ENCODE results near the gene DCHS2.

Gene DCHS2

DNA sequence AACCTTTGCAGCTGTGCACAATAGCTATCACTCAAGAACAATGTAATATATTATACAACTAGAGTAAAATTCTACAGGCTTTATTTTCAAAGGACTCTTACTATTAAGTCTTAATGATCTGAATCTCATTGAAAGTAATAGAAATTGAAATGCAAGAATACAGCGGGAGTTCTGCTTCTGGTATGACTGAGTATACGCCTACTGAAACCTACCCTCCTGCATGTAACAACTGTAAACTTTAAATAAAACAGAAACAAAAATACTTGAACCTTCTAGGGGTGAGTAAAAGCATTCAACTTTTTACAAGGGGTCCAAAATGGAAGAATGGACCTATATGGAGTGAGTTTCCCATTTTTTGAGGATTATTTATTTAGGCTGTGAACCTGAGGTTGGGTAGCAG lies 13.5 kb downstream of the DCHS2 start:
- in situ Hi-C loops (cut with HindIII; ENCODE audit: low sequenced_read_pairs), result no loop called here
- TF ChIP-seq, protein P1, sequence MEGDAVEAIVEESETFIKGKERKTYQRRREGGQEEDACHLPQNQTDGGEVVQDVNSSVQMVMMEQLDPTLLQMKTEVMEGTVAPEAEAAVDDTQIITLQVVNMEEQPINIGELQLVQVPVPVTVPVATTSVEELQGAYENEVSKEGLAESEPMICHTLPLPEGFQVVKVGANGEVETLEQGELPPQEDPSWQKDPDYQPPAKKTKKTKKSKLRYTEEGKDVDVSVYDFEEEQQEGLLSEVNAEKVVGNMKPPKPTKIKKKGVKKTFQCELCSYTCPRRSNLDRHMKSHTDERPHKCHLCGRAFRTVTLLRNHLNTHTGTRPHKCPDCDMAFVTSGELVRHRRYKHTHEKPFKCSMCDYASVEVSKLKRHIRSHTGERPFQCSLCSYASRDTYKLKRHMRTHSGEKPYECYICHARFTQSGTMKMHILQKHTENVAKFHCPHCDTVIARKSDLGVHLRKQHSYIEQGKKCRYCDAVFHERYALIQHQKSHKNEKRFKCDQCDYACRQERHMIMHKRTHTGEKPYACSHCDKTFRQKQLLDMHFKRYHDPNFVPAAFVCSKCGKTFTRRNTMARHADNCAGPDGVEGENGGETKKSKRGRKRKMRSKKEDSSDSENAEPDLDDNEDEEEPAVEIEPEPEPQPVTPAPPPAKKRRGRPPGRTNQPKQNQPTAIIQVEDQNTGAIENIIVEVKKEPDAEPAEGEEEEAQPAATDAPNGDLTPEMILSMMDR (IDR thresholded peaks at IDR 0.05; ENCODE audit: low read depth, low read length), result no peak
- no peak overlapping the region for H3K4me3 ChIP-seq (ENCODE audit: low read depth, low read length)
- no peak for DNase-seq (ENCODE audit: low read depth, low spot score)

DNA sequence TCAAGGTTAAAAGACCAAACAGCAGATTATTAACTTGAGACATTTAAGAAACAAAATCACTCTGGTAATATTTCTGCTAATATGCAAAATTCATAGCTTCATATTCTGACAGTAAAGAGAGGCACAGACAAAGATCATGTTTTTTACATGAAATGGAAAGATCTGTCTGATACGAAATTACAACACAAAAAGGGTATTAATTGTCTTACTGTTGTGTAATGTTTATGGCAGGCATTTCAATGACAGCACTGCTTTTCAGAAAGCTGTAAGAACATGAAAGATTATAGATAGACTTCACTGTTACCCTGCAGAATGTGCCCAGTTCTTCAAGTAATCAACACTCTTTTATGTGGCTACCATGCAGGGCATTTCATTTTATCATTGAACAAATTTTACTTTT lies 15.4 kb downstream of the DCHS2 start:
- H3K4me3 ChIP-seq (ENCODE audit: low read depth, low read length), result no peak overlapping the region
- in situ Hi-C loops (cut with HindIII; ENCODE audit: low sequenced_read_pairs), result no loop called here
- no peak for DNase-seq (ENCODE audit: low read depth, low spot score)
- TF ChIP-seq, protein P1 (IDR thresholded peaks at IDR 0.05; ENCODE audit: low read depth, low read length), result no peak

DNA sequence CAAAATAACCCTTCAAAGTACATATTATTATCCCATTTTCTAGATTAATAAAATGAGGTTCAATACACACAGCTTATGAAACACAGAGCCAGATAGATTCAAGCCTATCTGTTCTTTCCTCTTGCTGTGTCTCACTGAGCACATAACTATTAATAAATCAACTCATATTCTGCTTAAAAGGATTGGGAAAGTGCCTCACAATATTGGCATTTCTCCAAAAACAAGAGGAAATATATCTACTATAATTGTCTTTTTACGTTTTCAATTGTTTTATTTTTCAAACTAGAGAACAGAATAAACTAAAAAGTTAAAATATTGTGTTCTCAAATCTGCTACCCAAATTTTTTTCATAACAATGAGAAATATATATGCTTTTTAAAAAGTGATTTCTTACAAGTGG lies 15.8 kb downstream of the DCHS2 start:
- in situ Hi-C loops (cut with HindIII; ENCODE audit: low sequenced_read_pairs), result no loop called here
- H3K4me3 ChIP-seq (ENCODE audit: low read depth, low read length), result no peak overlapping the region
- no peak for DNase-seq (ENCODE audit: low read depth, low spot score)
- TF ChIP-seq, protein P1 (IDR thresholded peaks at IDR 0.05; ENCODE audit: low read depth, low read length), result no peak

DNA sequence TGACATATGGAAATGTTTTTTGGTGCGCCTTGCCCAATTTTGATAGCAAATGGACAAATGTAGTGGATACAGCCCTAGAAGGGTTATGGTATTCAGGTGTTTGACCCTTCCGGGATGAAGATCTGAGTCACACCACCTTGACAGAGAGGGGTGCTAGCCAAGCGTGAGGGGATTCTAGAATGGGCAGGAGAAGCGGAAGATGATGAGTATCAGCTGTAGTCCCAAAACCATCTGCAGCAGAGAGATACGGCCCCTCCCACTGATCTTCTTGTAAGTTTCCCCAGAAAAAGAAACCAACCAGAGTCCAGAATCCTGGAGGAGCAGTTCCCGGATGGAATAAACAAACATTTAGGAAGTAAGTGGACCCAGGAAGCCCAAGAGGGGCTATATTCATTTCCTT lies 18.1 kb downstream of the DCHS2 start:
- TF ChIP-seq, protein P1 (IDR thresholded peaks at IDR 0.05; ENCODE audit: low read depth, low read length), result no peak
- H3K4me3 ChIP-seq (ENCODE audit: low read depth, low read length), result no peak overlapping the region
- no peak for DNase-seq (ENCODE audit: low read depth, low spot score)
- in situ Hi-C loops (cut with HindIII; ENCODE audit: low sequenced_read_pairs), result no loop called here

DNA sequence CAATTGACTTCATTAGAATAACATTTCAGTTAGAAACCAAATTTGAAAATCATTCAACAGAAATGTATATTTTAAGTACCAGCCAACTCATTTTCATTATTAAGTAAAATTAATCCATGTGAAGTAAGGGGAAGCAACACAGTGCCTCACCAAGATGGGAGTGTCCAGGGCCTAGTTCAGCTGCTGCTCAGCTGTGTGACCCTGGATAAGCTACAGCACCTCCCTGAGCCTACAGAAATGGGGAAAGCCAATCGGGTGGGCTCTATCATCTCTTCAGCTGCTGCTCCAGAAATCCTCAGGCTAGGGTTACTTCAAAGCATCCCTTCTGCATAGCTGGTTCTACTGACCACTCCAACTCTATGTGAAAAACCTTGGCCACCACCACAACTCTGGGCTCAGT lies 18.7 kb downstream of the DCHS2 start:
- in situ Hi-C loops (cut with HindIII; ENCODE audit: low sequenced_read_pairs), result no loop called here
- H3K4me3 ChIP-seq (ENCODE audit: low read depth, low read length), result no peak overlapping the region
- no peak for DNase-seq (ENCODE audit: low read depth, low spot score)
- TF ChIP-seq, protein P1 (IDR thresholded peaks at IDR 0.05; ENCODE audit: low read depth, low read length), result no peak

DNA sequence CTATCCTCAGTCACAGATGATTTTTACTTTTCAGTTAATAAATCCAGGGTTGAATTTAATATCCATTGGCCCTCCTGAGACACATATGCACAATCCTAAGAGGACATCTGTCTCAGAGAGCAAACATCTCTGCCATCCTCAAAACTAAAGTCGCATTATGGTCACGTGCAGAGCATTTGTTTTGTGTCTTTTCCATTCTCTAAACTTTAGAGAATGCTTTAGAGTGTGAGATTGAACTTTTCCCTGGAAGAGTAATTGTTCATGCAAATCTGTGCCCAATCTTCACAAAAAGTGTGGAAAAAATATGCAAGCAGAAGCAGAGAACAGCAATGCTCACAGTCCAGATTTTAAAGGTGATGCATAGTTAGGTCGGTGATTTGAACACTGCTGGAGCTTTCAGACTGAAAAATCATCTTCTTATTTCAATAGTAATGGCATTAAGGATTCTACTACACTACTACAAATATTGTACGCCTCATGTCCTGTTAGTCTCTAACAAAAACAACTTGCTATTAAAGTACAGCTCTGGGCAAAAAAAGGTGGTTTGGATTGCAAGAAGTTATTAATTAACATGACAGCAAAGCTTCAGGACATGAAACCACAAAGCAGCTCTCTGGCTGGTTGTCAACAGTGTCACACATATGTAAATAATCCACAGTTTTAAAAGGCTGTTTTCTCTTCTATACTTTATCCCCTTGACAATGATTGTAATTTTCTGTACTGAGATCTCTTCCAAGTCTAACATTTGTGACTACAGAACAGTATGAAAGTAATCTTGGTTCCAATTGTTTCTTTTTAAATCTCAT lies 19.9 kb downstream of the DCHS2 start:
- H3K4me3 ChIP-seq (ENCODE audit: low read depth, low read length), result no peak overlapping the region
- TF ChIP-seq, protein P1 (IDR thresholded peaks at IDR 0.05; ENCODE audit: low read depth, low read length), result no peak
- in situ Hi-C loops (cut with HindIII; ENCODE audit: low sequenced_read_pairs), result no loop called here
- DNase-seq (ENCODE audit: low read depth, low spot score), result no peak

All from astrocyte of the spinal cord (primary cell).